SKM-1 treated with dmso at 0.1 percent for 144 hours (cell line): Measurements from ENCODE around the gene UBASH3A.

ENCODE experiments used
- DNase-seq: peaks from one replicate; lab custom pipeline; 2025; ENCODE audit not compliant: unreplicated experiment; lab: John Stamatoyannopoulos, UW

The UBASH3A gene

GRCh38 chr21:42429021-42429420, 25.3 kb downstream of the UBASH3A start:
- DNase-seq = no peak

GRCh38 chr21:42429856-42430255, 26.2 kb downstream of the UBASH3A start:
- no peak for DNase-seq

GRCh38 chr21:42430521-42430920, 26.8 kb downstream of the UBASH3A start:
- DNase-seq = no peak

GRCh38 chr21:42431196-42431595, 27.5 kb downstream of the UBASH3A start:
- DNase-seq = no peak

GRCh38 chr21:42432695-42433094, 29.0 kb downstream of the UBASH3A start:
- no peak for DNase-seq

GRCh38 chr21:42433946-42434551, 30.3 kb downstream of the UBASH3A start:
- no peak for DNase-seq

GRCh38 chr21:42434884-42435283, 31.2 kb downstream of the UBASH3A start:
- no peak for DNase-seq

- DNase-seq = no peak
Observed at GRCh38 chr21:42435401-42435800, 31.7 kb downstream of the UBASH3A start.

GRCh38 chr21:42435833-42436232, 32.1 kb downstream of the UBASH3A start:
- no peak for DNase-seq

- no peak for DNase-seq
Observed at GRCh38 chr21:42436914-42437313, 33.2 kb downstream of the UBASH3A start.

- DNase-seq = no peak
Observed at GRCh38 chr21:42437786-42438185, 34.1 kb downstream of the UBASH3A start.

- no peak for DNase-seq
Observed at GRCh38 chr21:42438316-42439205, 34.9 kb downstream of the UBASH3A start.

- no peak for DNase-seq
Observed at GRCh38 chr21:42439284-42440186, 35.8 kb downstream of the UBASH3A start.

GRCh38 chr21:42440187-42440792, 36.6 kb downstream of the UBASH3A start:
- no peak for DNase-seq

GRCh38 chr21:42441963-42442362, 38.3 kb downstream of the UBASH3A start:
- DNase-seq = no peak

GRCh38 chr21:42443181-42443785, 39.6 kb downstream of the UBASH3A start:
- no peak for DNase-seq

- no peak for DNase-seq
Observed at GRCh38 chr21:42443876-42444744, 40.4 kb downstream of the UBASH3A start.

GRCh38 chr21:42444745-42445059, 41.0 kb downstream of the UBASH3A start:
- DNase-seq = no peak

- DNase-seq = no peak
Observed at GRCh38 chr21:42445311-42445710, 41.6 kb downstream of the UBASH3A start.

GRCh38 chr21:42446531-42446930, 42.8 kb downstream of the UBASH3A start:
- DNase-seq = no peak
